Rectal smooth muscle tissue (tissue), 1 donor: ENCODE results near the gene CCNF.
"Not testable (repeated sequence)": the region's sequence is repeated elsewhere in the genome, so short reads cannot be mapped to it uniquely, and the experiment has no call there.

ENCODE experiments used
- H3K27ac ChIP-seq: one replicate; pipeline ENCODE4 v1.7.0; 2013; ENCODE audit warnings: low read depth, low read length, inconsistent platforms
- H3K27me3 ChIP-seq: one replicate; pipeline ENCODE4 v1.7.0; 2013; ENCODE audit warnings: low read length; ENCODE audit not compliant: control insufficient read depth, insufficient read depth
- H3K36me3 ChIP-seq: one replicate; pipeline ENCODE4 v1.7.0; 2013; ENCODE audit warnings: low read length; ENCODE audit not compliant: control insufficient read depth, insufficient read depth
- H3K4me1 ChIP-seq: one replicate; pipeline ENCODE4 v1.7.0; 2013; ENCODE audit warnings: low read length; ENCODE audit not compliant: control insufficient read depth, insufficient read depth
- H3K4me3 ChIP-seq: one replicate; pipeline ENCODE4 v1.7.0; 2013; ENCODE audit warnings: low read length
- H3K9ac ChIP-seq: one replicate; pipeline ENCODE4 v1.7.0; 2013; ENCODE audit warnings: low read length

The CCNF gene

DNA sequence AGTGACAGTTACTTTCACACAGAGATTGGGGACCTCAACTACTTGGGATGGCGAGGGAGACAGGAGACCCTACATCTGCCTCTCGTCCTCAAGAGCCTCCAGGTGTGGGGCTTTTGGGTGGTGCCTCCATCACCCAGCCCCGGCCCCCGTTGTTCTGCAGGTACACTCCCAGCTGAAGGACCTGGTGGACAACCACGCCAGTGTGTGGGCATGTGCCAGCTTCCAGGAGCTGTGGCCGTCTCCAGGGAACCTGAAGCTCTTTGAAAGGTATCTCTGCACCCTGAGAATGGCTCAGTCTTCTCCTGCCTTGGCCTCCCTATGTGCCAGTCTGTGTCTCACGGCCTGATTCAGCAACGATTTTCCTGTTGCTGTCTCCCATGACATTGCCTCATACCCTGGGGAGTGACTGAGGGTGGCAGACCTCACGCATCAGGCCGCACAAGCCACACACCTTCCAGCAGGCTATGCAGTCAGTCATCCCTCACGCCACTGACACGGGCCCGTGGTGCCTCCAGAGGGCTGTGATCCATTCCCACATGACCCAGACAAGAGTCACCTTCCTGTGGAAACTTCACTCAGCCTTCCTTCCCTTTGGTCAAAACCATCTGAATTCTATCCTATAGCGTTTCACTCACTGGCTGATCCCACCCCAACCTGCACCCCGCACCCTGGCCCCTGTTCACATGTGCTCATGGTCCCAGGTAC, 3.7 kb downstream of the CCNF start:
- no peaks in the 10 kb centered on the region for H3K4me1 ChIP-seq
- no peak overlapping the region for H3K9ac ChIP-seq
- no peak overlapping the region for H3K4me3 ChIP-seq
- no peaks in the 10 kb centered on the region for H3K27me3 ChIP-seq
- no peak overlapping the region for H3K27ac ChIP-seq
- peaks cover 4% of the 10 kb centered on the region for H3K36me3 ChIP-seq

DNA sequence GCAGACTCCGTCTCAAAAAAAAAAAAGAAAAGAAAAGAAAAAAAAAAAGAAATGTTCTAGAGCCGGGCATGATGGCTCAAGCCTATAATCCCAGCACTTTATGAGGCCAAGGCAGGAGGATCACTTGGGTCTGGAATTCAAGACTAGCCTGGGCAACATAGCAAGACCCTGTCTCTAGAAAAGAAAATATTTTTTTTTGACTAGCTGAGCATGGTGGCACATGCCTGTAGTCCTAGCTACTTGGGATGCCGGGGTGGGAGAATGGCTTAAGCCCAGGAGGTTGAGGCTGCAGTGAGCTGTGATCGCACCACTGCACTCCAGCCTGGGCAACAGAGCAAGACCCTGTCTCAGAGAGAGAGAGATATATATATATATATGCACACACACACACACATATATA, 6.0 kb downstream of the CCNF start:
- not testable (repeated sequence) for H3K36me3 ChIP-seq, H3K27me3 ChIP-seq, H3K4me1 ChIP-seq, H3K9ac ChIP-seq, H3K4me3 ChIP-seq, H3K27ac ChIP-seq

DNA sequence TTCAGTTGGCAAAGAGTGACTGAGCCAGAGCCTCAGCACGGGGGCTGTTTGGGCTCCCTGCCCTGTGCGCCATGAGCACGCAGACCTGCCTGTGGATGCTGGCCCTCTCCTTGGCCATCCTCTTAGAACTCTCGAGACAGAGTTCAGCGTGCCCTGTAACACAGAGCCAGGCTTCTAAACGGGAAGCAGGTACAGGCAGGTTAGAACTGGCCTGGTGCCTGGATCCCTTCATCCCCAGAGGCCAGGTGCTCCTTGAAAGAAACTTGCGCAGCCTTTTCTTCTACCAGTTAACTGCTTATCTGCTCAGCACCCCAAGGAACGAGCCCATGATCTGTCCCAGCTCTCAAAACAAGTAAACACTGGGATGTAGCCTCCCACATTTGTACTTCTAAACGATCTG, 6.9 kb downstream of the CCNF start:
- no peak overlapping the region for H3K9ac ChIP-seq
- no peak overlapping the region for H3K4me3 ChIP-seq
- H3K27ac ChIP-seq, result no peak overlapping the region
- H3K4me1 ChIP-seq, result no peaks in the 10 kb centered on the region
- no peaks in the 10 kb centered on the region for H3K27me3 ChIP-seq
- H3K36me3 ChIP-seq, result peaks cover 4% of the 10 kb centered on the region

DNA sequence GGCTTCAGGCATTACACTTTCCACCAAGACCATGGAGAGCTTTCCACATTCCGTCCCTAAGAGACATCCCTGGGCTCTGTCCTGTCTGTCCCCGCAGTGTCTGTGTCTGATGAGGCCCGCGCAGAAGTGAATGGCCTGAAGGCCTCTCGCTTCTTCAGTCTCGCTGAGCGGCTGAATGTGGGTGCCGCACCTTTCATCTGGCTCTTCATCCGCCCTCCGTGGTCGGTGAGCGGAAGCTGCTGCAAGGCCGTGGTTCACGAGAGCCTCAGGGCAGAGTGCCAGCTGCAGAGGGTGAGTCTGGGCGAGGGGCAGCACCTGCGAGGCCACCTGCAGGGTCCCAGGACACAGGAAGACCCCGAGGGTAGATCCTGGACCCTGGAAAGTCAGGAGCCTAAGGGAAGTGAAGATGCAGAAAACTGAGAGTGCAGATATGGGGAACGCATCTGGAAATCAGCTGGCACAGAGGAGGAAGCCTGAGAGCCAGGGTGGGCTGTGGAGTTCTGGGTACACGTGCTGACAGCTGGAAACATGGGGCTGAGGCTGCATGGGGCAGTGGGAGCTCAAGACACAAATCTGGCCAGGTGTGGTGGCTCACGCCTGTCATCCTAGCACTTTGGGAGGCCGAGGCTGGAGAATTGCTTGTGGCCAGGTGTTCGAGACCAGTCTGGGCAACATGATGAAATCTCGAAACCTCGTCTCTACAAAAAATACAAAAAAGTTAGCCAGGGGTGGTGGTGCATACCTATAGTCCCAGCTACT, 8.0 kb downstream of the CCNF start:
- no peaks in the 10 kb centered on the region for H3K4me1 ChIP-seq
- no peak overlapping the region for H3K4me3 ChIP-seq
- H3K9ac ChIP-seq, result no peak overlapping the region
- H3K27me3 ChIP-seq, result no peaks in the 10 kb centered on the region
- H3K36me3 ChIP-seq, result peaks cover 4% of the 10 kb centered on the region
- H3K27ac ChIP-seq, result no peak overlapping the region

DNA sequence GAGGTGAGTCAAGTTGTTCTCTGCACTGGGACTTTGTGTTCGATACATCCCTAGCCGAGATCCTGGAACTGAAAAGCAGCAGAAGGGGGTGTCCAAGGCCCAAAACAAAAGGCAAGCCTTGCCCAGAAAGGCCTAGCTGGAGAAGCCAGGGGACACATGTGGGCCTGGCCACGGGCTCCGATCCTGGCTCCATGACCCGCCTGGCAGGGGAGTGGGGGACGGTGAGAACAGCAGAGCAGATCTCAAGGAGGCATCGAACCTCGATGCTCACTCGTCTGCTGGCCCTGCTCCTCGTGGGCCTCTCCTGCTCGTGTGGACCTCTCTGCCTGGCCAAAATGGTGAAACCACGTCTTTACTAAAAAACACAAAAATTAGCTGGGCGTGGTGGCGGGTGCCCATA, 8.9 kb downstream of the CCNF start:
- Histone ChIP-seq H3K27ac (no peak overlapping the region), H3K36me3 (peaks cover under 1% of the 10 kb centered on the region), H3K4me1 (no peaks in the 10 kb centered on the region), H3K4me3 (no peak overlapping the region), H3K27me3 (no peaks in the 10 kb centered on the region), H3K9ac (no peak overlapping the region)

DNA sequence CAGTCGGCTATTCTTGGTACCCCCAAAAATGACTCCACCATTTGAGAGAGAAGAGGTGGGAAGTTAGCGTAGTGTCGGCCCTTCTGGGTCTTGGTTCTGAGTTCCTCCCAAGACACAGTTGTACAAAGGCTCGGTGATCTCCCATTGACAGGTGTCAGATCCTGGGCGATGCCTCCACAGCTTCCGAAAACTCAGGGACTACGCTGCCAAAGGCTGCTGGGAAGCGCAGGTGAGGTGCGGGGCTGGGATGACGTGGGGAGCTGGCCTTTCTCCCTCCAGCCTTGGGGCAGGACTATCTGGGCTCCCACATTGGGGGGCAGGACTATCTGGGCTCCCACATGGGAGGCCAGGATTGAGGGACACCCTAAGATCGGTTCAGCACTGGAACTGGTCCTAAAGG, 10.4 kb downstream of the CCNF start:
- Histone ChIP-seq H3K36me3 (no peaks in the 10 kb centered on the region), H3K9ac (no peak overlapping the region), H3K4me3 (no peak overlapping the region), H3K4me1 (no peaks in the 10 kb centered on the region), H3K27me3 (no peaks in the 10 kb centered on the region), H3K27ac (no peak overlapping the region)

DNA sequence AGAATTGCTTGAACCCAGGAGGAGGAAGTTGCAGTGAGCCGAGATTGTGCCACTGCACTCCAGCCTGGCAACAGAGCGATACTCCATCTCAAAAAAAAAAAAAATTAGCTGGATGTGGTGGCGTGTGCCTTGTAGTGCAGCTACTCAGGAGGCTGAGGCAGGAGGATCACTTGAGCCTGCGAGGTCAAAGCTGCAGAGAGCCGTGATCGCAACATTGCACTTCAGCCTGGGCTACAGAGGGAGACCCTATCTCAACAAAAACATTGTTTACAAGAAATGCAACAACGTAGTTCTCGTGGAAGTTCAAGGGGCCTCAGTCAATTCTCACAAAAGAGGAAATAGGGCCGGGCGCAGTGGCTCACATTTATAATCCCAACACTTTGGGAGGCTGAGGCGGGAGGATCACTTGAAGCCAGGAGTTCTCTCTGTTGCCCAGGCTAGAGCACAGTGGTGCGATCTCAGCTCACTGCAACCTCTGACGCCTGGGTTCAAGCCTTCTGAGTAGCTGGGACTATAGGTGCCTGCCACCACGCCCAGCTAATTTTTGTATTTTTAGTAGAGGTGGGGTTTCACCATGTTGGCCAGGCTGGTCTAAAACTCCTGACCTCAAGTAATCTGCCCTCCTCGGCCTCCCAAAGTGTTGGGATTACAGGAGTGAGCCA, 12.0 kb downstream of the CCNF start:
- H3K27me3 ChIP-seq, H3K36me3 ChIP-seq, H3K4me3 ChIP-seq, H3K4me1 ChIP-seq, H3K27ac ChIP-seq, H3K9ac ChIP-seq: not testable (repeated sequence)

DNA sequence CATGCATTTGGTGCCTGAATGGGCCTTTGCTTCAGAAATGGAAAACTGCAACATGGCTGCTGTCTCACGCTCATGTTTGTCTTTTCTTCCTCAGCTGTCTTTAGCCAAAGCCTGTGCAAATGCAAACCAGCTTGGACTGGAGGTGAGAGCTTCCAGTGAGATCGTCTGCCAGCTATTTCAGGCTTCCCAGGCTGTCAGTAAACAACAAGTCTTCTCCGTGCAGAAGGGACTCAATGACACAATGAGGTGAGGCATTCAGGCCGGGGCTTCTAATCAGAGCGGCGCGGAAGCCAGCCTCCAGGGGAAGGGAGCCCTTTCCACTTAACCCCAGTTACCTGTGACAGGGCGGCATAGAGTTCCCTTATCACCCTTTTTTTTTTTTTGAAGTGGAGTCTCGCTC, 14.3 kb downstream of the CCNF start:
- no peaks in the 10 kb centered on the region for H3K27me3 ChIP-seq
- no peak overlapping the region for H3K27ac ChIP-seq

DNA sequence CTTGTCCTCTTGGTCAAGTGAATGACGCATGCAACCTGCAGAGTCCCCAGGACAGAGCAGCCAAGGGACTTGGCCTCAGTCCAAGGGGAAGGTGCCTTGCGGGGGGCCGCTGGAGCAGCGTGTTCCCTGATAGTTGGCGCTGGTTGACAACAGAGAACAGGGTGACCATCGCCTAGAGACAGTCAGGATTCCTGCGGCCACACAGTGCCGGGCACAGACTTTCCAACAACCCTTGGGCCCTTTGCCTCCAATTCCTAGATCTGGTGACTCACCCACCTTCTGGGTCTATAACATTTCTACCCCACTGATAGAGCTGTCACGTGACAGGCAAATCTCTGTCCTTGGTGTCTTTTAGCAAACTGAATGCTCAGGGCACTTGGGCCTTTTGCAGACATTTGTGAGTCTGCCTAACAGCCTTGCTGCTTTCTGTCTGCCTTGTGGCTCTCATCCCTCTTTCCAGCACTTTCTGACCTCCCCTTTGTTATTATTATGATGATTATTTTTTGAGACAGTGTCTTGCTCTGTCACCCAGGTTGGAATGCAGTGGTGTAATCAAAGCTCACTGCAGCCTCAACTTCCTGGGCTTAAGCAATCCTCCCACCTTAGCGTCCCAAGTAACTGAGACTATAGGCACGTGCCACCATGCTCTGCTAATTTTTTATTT, 18.8 kb downstream of the CCNF start:
- no peak overlapping the region for H3K9ac ChIP-seq
- no peak overlapping the region for H3K27ac ChIP-seq
- H3K27me3 ChIP-seq, result no peaks in the 10 kb centered on the region
- no peaks in the 10 kb centered on the region for H3K4me1 ChIP-seq
- peaks cover 4% of the 10 kb centered on the region for H3K36me3 ChIP-seq
- no peak overlapping the region for H3K4me3 ChIP-seq

More for the DNA sequence above, 14.3 kb downstream of the CCNF start:
- Histone ChIP-seq H3K36me3 (peaks cover 4% of the 10 kb centered on the region), H3K9ac (no peak overlapping the region), H3K4me3 (no peak overlapping the region), H3K4me1 (no peaks in the 10 kb centered on the region)

DNA sequence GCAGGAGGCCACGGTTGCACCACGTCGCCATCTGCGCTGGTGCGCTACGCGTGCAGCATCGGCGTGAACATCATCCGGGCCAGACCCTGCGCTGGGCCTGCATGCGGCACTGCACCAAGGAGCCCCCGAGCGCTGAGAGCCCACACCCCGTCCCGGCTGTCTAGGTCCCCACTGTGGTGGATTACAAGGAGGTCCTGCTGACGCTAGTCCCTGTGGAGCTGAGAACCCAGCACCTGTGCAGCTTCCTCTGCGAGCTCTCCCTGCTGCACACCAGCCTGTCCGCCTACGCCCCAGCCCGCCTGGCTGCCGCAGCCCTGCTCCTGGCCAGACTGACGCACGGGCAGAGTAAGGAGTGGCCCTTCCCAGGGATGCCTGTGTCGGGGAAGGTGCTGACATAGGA, 19.9 kb downstream of the CCNF start:
- H3K9ac ChIP-seq, result no peak overlapping the region
- no peaks in the 10 kb centered on the region for H3K4me1 ChIP-seq
- no peaks in the 10 kb centered on the region for H3K27me3 ChIP-seq
- H3K27ac ChIP-seq, result no peak overlapping the region
- H3K4me3 ChIP-seq, result no peak overlapping the region
- peaks cover 4% of the 10 kb centered on the region for H3K36me3 ChIP-seq

DNA sequence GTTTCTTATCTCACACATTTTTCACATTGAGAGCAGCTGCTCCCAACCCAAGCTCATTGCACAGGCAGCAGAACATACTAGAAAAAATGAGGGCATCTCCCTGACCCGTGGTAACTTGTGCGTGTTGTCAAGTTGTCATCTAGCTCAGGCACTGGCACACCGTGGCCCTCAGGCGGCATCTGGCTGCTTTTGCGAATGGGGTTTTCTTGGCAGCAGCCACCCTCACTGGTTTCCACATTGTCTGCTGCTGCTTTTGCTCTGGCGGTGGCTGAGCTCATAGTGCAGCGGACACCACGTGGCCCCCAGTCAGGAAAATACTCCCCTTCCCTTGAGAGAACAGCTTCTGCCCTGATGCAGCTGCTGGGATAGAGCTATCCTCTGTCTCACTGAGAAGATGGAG, 21.3 kb downstream of the CCNF start:
- no peaks in the 10 kb centered on the region for H3K4me1 ChIP-seq
- H3K27me3 ChIP-seq, result no peaks in the 10 kb centered on the region
- H3K36me3 ChIP-seq, result peaks cover 2% of the 10 kb centered on the region
- no peak overlapping the region for H3K9ac ChIP-seq
- no peak overlapping the region for H3K4me3 ChIP-seq
- H3K27ac ChIP-seq, result no peak overlapping the region

DNA sequence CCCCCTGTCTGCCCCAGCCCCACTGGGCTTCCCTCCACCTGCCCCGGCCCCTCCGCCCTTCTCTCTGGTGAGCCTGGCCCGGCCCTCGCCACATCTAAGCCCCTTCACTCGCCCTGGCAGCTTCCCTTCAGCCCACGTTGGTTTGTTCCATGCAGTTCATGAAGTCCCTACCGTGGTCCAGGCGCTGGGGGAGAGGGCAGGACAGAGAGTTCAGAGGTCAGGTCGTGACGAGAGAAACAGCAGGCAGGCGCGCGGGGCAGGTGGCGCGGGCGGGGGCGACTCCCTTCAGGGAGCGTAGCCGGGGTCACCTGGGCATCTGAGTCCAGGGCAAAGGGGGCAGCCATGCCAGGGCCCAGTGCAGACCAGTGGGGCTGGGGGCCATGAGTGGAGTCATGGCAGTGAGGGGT, 21.7 kb downstream of the CCNF start:
- Histone ChIP-seq H3K4me1 (no peaks in the 10 kb centered on the region), H3K27ac (no peak overlapping the region), H3K4me3 (no peak overlapping the region), H3K36me3 (peaks cover 2% of the 10 kb centered on the region), H3K27me3 (no peaks in the 10 kb centered on the region), H3K9ac (no peak overlapping the region)
